Right lobe of liver (tissue), 4 donors: ENCODE results near the gene RELL2.

ENCODE experiments used
- POLR2A ChIP-seq: fragments of 450-650 bp; IDR thresholded peaks from one replicate; pipeline ENCODE4 v1.6.1; 2017; ENCODE audit warnings: antibody characterized with exemption, mild to moderate bottlenecking
- TF ChIP-seq, protein P1 (sequence below), 4 donors: fragments of 200-600 bp in 3 of 4; fragments of 450-650 bp in 1 of 4; IDR thresholded peaks; one replicate each; pipeline versions ENCODE4 v1.5.1 to v1.8.0; 2016 to 2022; ENCODE audit warnings: antibody characterized with exemption in 4 of 4, mild to moderate bottlenecking in 2 of 4
- donor health status: DM: no; HTN: no; CAD: no.
- donor health status: DM: no; HTN: no; CAD: no.
- donor health status: DM: no; HTN: yes; CAD: no.

DNA sequence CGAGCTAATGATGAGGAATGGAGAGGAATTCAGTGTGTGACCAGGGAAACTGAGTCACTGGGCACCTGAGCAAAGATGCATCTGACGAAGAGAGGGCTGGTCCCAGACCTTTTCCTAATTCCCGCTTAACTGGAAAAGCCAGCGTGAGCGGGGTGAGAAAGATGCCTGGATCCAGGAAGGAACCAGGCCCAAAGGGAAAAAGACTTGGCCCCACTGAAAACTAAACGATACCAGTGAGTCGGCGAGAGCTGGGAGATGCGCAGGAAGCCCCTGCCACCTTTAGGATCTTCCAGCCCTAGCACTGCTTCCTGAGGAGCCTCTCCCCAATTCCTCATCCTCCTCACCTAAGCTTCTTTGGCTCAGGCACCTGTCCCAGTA lies 14.9 kb downstream of the RELL2 start:
- TF ChIP-seq, protein P1, sequence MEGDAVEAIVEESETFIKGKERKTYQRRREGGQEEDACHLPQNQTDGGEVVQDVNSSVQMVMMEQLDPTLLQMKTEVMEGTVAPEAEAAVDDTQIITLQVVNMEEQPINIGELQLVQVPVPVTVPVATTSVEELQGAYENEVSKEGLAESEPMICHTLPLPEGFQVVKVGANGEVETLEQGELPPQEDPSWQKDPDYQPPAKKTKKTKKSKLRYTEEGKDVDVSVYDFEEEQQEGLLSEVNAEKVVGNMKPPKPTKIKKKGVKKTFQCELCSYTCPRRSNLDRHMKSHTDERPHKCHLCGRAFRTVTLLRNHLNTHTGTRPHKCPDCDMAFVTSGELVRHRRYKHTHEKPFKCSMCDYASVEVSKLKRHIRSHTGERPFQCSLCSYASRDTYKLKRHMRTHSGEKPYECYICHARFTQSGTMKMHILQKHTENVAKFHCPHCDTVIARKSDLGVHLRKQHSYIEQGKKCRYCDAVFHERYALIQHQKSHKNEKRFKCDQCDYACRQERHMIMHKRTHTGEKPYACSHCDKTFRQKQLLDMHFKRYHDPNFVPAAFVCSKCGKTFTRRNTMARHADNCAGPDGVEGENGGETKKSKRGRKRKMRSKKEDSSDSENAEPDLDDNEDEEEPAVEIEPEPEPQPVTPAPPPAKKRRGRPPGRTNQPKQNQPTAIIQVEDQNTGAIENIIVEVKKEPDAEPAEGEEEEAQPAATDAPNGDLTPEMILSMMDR (IDR thresholded peaks at IDR 0.05) = no peak
- no peak for TF ChIP-seq POLR2A
